ENCODE data around the gene HP. TPM values are rescaled to one million over a fixed set of nuclear protein-coding genes. Genes with fewer than 3 reads are reported as not detected.

The HP gene
- total and polyA plus RNA-seq, 2 of the 4 experiments (the other 2 are of a cell fraction), result not detected

Other genes starting within 250 kb of the HP start
- gene AP1G1, start 245.7 kb upstream of the HP start, total RNA-seq (2012; rRNA removed), result 86.1 and 86.7 TPM in 2 replicates
- 45.7 and 48.3 TPM in 2 replicates for gene AP1G1, start 245.7 kb upstream of the HP start, polyA plus RNA-seq (2012; rRNA removed)
- 5.2 and 5.8 TPM in 2 replicates for gene ATXN1L, start 208.5 kb upstream of the HP start, total RNA-seq (2012; rRNA removed)
- 8.0 and 9.2 TPM in 2 replicates for gene ATXN1L, start 208.5 kb upstream of the HP start, polyA plus RNA-seq (2012; rRNA removed)
- gene ZNF821, start 170.3 kb upstream of the HP start, total RNA-seq (2012; rRNA removed), result 4.4 and 5.9 TPM in 2 replicates
- 5.8 and 6.0 TPM in 2 replicates for gene ZNF821, start 170.3 kb upstream of the HP start, polyA plus RNA-seq (2012; rRNA removed)
- 175 and 186 TPM in 2 replicates for gene IST1, start 159.0 kb upstream of the HP start, total RNA-seq (2012; rRNA removed)
- 122 and 134 TPM in 2 replicates for gene IST1, start 159.0 kb upstream of the HP start, polyA plus RNA-seq (2012; rRNA removed)
- not detected in 2 replicates for gene PKD1L3, start 54.1 kb upstream of the HP start, total RNA-seq (2012; rRNA removed)
- gene PKD1L3, start 54.1 kb upstream of the HP start, polyA plus RNA-seq (2012; rRNA removed), result not detected in 2 replicates
- 3.2 and 3.3 TPM in 2 replicates for gene DHODH, start 45.8 kb upstream of the HP start, total RNA-seq (2012; rRNA removed)
- 4.1 and 4.5 TPM in 2 replicates for gene DHODH, start 45.8 kb upstream of the HP start, polyA plus RNA-seq (2012; rRNA removed)
- not detected in 2 replicates for gene HPR, start 8.7 kb downstream of the HP start, total RNA-seq (2012; rRNA removed)
- gene HPR, start 8.7 kb downstream of the HP start, polyA plus RNA-seq (2012; rRNA removed), result not detected in 2 replicates
- gene TXNL4B, start 39.1 kb downstream of the HP start, total RNA-seq (2012; rRNA removed), result 5.4 and 6.1 TPM in 2 replicates
- gene TXNL4B, start 39.1 kb downstream of the HP start, polyA plus RNA-seq (2012; rRNA removed), result 7.4 and 8.6 TPM in 2 replicates
- gene DHX38, start 39.3 kb downstream of the HP start, total RNA-seq (2012; rRNA removed), result 49.6 and 61.9 TPM in 2 replicates
- gene DHX38, start 39.3 kb downstream of the HP start, polyA plus RNA-seq (2012; rRNA removed), result 43.0 and 45.4 TPM in 2 replicates
- gene PMFBP1, start 117.7 kb downstream of the HP start, total RNA-seq (2012; rRNA removed), result under 0.01 TPM in 1 of 2 replicates, not detected in the other
- not detected in 2 replicates for gene PMFBP1, start 117.7 kb downstream of the HP start, polyA plus RNA-seq (2012; rRNA removed)

Data from IMR-90 (cell line).